ENCODE results near the gene ZNF746. TPM values are rescaled to one million over a fixed set of nuclear protein-coding genes. Genes with fewer than 3 reads are reported as not detected.

Gene ZNF746
- 26.7 TPM for total RNA-seq (2013)
- 10 to 100 TPM in 1 of 3 donors, 1 to 10 TPM in 2; 7.5 to 25.6 (median 8.1) TPM for polyA plus RNA-seq
- 39.2 and 55.4 TPM in 2 replicates for polyA minus RNA-seq
- total RNA-seq = 23.6 to 81.8 (median 27.5) reads per million in 11 experiments

- H3K36me3 Mint-ChIP-seq = peaks cover 19 to 20% of the 10 kb centered on the region in 2 donors
- TF ChIP-seq CTCF (IDR thresholded peaks at IDR 0.05) = peak; percentile 49
- H3K27ac ChIP-seq (ENCODE audit: low read depth in 1 of 2, low read length in 2 of 2) = peak within 1 kb of the TSS; percentile 25 to 74
Observed at GRCh38 chr7:149497467-149498261, at the start of gene ZNF746. TSS of gene ZNF746 (minus strand) at chr7:149497809. CDS start at chr7:149497536, 273 bp downstream.

DNA sequence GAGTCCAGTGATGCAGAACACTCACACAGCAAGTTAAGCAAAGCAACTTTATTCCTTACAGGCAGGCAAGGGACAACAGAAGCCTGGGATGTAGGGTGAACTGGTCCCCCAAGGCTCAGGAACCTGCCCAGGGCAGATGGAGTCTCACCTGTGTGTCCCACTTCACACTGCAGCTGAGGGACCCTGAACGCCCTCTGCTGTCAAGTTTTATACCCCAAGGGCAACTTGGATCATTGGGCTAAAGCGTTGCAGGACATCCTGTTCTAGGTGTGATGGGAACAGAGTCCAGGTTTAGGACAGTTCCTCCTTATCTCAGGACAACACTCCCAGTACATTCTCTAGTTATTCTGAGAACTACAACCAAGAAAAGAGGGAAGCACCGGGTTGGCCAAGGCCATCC, 49.5 kb upstream of the ZNF746 start:
- intact Hi-C loops (cut with micrococcal nuclease) = no loop called here
- WGBS (ENCODE audit: insufficient coverage) = no CpG with 5 or more reads among the region's 3 CpGs
- Mint-ChIP-seq H3K9me3 (peaks cover 3 to 18% (median 11%) of the 10 kb centered on the region in 7 donors), H3K36me3 (peaks cover 63 to 67% of the 10 kb centered on the region in 2 donors), H3K27ac (peak overlapping the region in 1 of 7 donors; percentile 76), H3K4me1 (peaks cover under 1% of the 10 kb centered on the region), H3K27me3 (ENCODE audit: low read depth in 3 of 3) (peaks cover 0 to 1% (median 0%) of the 10 kb centered on the region in 3 donors), H3K4me3 (no peak overlapping the region)
- no peak overlapping the region for H2AFZ ChIP-seq (ENCODE audit: insufficient read depth, low read depth, low read length, poor library complexity, severe bottlenecking)
- no peak overlapping the region for H3K4me2 ChIP-seq (replicated peaks; ENCODE audit: extremely low read depth, low read length, poor library complexity, severe bottlenecking)
- DNase-seq = no peak
- H3K79me2 ChIP-seq (ENCODE audit: insufficient read depth, low read length) = no peaks in the 10 kb centered on the region
- H4K20me1 ChIP-seq (ENCODE audit: insufficient read depth, low read length) = no peaks in the 10 kb centered on the region
- no peak overlapping the region for H3K27ac ChIP-seq (ENCODE audit: low read depth in 1 of 2, low read length in 2 of 2)
- H3K27me3 ChIP-seq (ENCODE audit: control insufficient read depth in 2 of 2, insufficient read depth in 2 of 2, low read length in 2 of 2) = no peaks in the 10 kb centered on the region
- peaks cover 42 to 66% of the 10 kb centered on the region in 2 donors for H3K36me3 ChIP-seq (replicated peaks in 1 of 2; ENCODE audit: control insufficient read depth in 1 of 2, insufficient read depth in 2 of 2, low read length in 2 of 2)
- no peak overlapping the region for H3K4me3 ChIP-seq (replicated peaks in 1 of 3; ENCODE audit: low read depth in 2 of 3, low read length in 3 of 3)
- TF ChIP-seq CTCF (IDR thresholded peaks at IDR 0.05) = no peak
- H3K4me1 ChIP-seq (ENCODE audit: control insufficient read depth in 1 of 2, insufficient read depth in 2 of 2, low read length in 2 of 2) = no peaks in the 10 kb centered on the region
- H3K9ac ChIP-seq (ENCODE audit: insufficient read depth, low read length, poor library complexity, severe bottlenecking) = no peak overlapping the region
- peaks cover 5 to 10% of the 10 kb centered on the region in 2 donors for H3K9me3 ChIP-seq (replicated peaks in 1 of 2; ENCODE audit: control insufficient read depth in 1 of 2, insufficient read depth in 1 of 2, low read length in 2 of 2)

More at GRCh38 chr7:149497467-149498261, at the start of gene ZNF746:
- H3K4me1 ChIP-seq (ENCODE audit: control insufficient read depth in 1 of 2, insufficient read depth in 2 of 2, low read length in 2 of 2) = peaks cover 33 to 37% of the 10 kb centered on the region in 2 donors
- H3K4me3 ChIP-seq (replicated peaks in 1 of 3; ENCODE audit: low read depth in 2 of 3, low read length in 3 of 3) = peak within 1 kb of the TSS; percentile 72 to 83 (median 77)
- H3K36me3 ChIP-seq (replicated peaks in 1 of 2; ENCODE audit: control insufficient read depth in 1 of 2, insufficient read depth in 2 of 2, low read length in 2 of 2) = peaks cover 15% of the 10 kb centered on the region in 2 donors
- peaks cover 37% of the 10 kb centered on the region for H4K20me1 ChIP-seq (ENCODE audit: insufficient read depth, low read length)
- H3K9me3 Mint-ChIP-seq = no peaks in the 10 kb centered on the region
- peaks cover 26% of the 10 kb centered on the region for H3K79me2 ChIP-seq (ENCODE audit: insufficient read depth, low read length)
- H3K4me2 ChIP-seq (replicated peaks; ENCODE audit: extremely low read depth, low read length, poor library complexity, severe bottlenecking) = peak within 1 kb of the TSS; percentile 85
- H3K4me1 Mint-ChIP-seq = peaks cover 32% of the 10 kb centered on the region
- H3K27me3 ChIP-seq (ENCODE audit: control insufficient read depth in 2 of 2, insufficient read depth in 2 of 2, low read length in 2 of 2) = no peaks in the 10 kb centered on the region
- peak within 1 kb of the TSS; percentile 96 to 97 for H3K4me3 Mint-ChIP-seq
- peak within 1 kb of the TSS; percentile 83 for H2AFZ ChIP-seq (ENCODE audit: insufficient read depth, low read depth, low read length, poor library complexity, severe bottlenecking)
- H3K27me3 Mint-ChIP-seq (ENCODE audit: low read depth in 3 of 3) = peaks cover 3 to 14% (median 5%) of the 10 kb centered on the region in 3 donors
- under 1% methylated on average over 99 of the region's 109 CpGs for WGBS (ENCODE audit: insufficient coverage)
- no peaks in the 10 kb centered on the region for H3K9me3 ChIP-seq (replicated peaks in 1 of 2; ENCODE audit: control insufficient read depth in 1 of 2, insufficient read depth in 1 of 2, low read length in 2 of 2)
- intact Hi-C loops (cut with micrococcal nuclease) = loop anchor here (2.0 to 10.0 kb wide), 7 partner anchors 75 to 1287 kb away; partner anchors contain the start of genes ZNF467 (in 1 of the 2) and ZNF783 (in 1 of the 2)
- peak within 1 kb of the TSS; percentile 75 to 93 (median 91) for H3K27ac Mint-ChIP-seq
- peak; percentile 72 to 79 (median 78) for DNase-seq
- peak within 1 kb of the TSS; percentile 78 for H3K9ac ChIP-seq (ENCODE audit: insufficient read depth, low read length, poor library complexity, severe bottlenecking)

All from CD14-positive monocyte (primary cell).